Measurements from ENCODE around the gene DYNC1I1.

DNA sequence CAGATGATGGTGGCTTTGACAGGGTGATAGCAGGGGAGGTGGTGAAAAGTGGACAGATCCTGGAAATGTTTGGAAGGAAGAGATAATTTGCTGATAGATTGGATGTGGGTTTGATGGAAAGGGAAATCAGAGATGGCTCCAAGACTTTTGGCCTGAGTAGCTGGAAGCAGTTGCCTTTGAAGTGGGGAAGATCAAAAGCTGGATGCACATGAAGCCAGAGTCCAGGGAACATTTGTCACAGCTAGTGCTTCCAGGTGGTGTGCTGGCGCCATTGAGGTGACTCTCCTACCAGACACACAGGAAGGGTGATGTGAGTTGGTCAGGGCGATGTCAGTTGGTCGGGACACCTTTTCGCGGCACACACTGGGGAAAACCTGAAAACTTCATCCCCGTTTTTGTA is 15.9 kb downstream of the DYNC1I1 start:
- no peak for TF ChIP-seq POLR2AphosphoS5 (IDR thresholded peaks at IDR 0.05; ENCODE audit: insufficient read depth, low read depth, low read length)
- TF ChIP-seq POLR2A (IDR thresholded peaks at IDR 0.05; ENCODE audit: low read depth, low read length): no peak
- TF ChIP-seq, protein P1, sequence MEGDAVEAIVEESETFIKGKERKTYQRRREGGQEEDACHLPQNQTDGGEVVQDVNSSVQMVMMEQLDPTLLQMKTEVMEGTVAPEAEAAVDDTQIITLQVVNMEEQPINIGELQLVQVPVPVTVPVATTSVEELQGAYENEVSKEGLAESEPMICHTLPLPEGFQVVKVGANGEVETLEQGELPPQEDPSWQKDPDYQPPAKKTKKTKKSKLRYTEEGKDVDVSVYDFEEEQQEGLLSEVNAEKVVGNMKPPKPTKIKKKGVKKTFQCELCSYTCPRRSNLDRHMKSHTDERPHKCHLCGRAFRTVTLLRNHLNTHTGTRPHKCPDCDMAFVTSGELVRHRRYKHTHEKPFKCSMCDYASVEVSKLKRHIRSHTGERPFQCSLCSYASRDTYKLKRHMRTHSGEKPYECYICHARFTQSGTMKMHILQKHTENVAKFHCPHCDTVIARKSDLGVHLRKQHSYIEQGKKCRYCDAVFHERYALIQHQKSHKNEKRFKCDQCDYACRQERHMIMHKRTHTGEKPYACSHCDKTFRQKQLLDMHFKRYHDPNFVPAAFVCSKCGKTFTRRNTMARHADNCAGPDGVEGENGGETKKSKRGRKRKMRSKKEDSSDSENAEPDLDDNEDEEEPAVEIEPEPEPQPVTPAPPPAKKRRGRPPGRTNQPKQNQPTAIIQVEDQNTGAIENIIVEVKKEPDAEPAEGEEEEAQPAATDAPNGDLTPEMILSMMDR (IDR thresholded peaks at IDR 0.05; ENCODE audit: extremely low read depth in 1 of 2, insufficient read depth in 1 of 2, low read depth in 1 of 2, low read length in 2 of 2): no peak
